Measurements from ENCODE around the gene ZNF664.

- TF ChIP-seq CTCF (conservative IDR thresholded peaks at IDR 0.05), result no peak
- TF ChIP-seq EZH2 (IDR thresholded peaks at IDR 0.05; ENCODE audit: low read depth), result no peak
These were observed 29.1 kb downstream of the ZNF664 start for GRCh38 chr12:124002021-124002644.
